ENCODE data around the gene AP2B1. TPM values are rescaled to one million over a fixed set of nuclear protein-coding genes. Genes with fewer than 3 reads are reported as not detected.

AP2B1 gene
- total RNA-seq, 2 donors from 2014 or later: 220 to 274 TPM

DNA sequence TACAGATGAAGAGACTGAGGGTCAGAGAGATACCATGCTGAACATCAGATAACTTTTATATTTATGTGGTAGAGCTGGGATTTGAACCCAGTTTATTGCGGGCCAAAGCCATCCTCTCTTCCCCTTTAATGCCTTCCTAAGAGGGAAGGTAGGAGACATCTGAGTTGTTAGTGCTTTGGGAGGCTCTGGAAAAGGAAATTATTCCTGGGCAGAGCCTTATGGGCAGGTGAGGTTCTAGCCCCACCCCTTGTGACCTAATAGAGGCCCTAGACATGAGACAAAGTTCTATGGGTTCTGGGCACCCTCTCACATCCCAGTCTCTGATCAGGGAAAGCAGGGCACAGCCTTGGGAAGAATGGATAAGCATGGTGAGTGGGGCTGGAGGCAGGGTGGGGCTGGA is 173.5 kb downstream of the AP2B1 start, which contains the start of gene C17orf50:
Gene C17orf50 (plus strand): TSS at position 301 of the 400 bp plus-strand sequence. CDS start 55 bp downstream, at position 356.
- H3K36me3 ChIP-seq: no peaks in the 10 kb centered on the region
- H3K9ac ChIP-seq (ENCODE audit: low read depth in 2 of 2, low read length in 2 of 2): no peak within 1 kb of the TSS
- no peak within 1 kb of the TSS for H3K4me3 ChIP-seq
- DNase-seq: no peak
- intact Hi-C loops (cut with DNase I): no loop called here
- no peak for TF ChIP-seq CTCF (IDR thresholded peaks at IDR 0.05)
- no peak within 1 kb of the TSS for H3K27ac ChIP-seq
- H3K4me1 ChIP-seq: peaks cover 6% of the 10 kb centered on the region
- H3K27me3 ChIP-seq: no peaks in the 10 kb centered on the region
- no peaks in the 10 kb centered on the region for H3K9me3 ChIP-seq

- Histone ChIP-seq H3K4me1 (peaks cover 6% of the 10 kb centered on the region), H3K4me3 (no peak overlapping the region), H3K9me3 (no peaks in the 10 kb centered on the region), H3K36me3 (no peaks in the 10 kb centered on the region), H3K27ac (no peak overlapping the region), H3K27me3 (no peaks in the 10 kb centered on the region), H3K9ac (ENCODE audit: low read depth in 2 of 2, low read length in 2 of 2) (no peak overlapping the region)
- intact Hi-C loops (cut with DNase I): no loop called here
- DNase-seq: no peak
- TF ChIP-seq CTCF (IDR thresholded peaks at IDR 0.05): no peak
Measured at GRCh38 chr17:35761601-35762000, 174.5 kb downstream of the AP2B1 start.

GRCh38 chr17:35763767-35764122 is 176.6 kb downstream of the AP2B1 start:
- TF ChIP-seq CTCF (IDR thresholded peaks at IDR 0.05): no peak
- intact Hi-C loops (cut with DNase I): loop anchor here (1.0 kb wide), 1 partner anchor 42 kb away; no protein-coding TSS in a partner anchor
- H3K36me3 ChIP-seq: no peaks in the 10 kb centered on the region
- H3K9me3 ChIP-seq: no peaks in the 10 kb centered on the region
- H3K9ac ChIP-seq (ENCODE audit: low read depth in 2 of 2, low read length in 2 of 2): peak overlapping the region in 1 of 2 donors; percentile 62
- H3K4me1 ChIP-seq: peaks cover 6% of the 10 kb centered on the region
- H3K4me3 ChIP-seq: peak overlapping the region; percentile 55
- H3K27me3 ChIP-seq: no peaks in the 10 kb centered on the region
- DNase-seq: no peak
- no peak overlapping the region for H3K27ac ChIP-seq

- peak overlapping the region; percentile 55 for H3K4me3 ChIP-seq
- peaks cover 6% of the 10 kb centered on the region for H3K4me1 ChIP-seq
- H3K9me3 ChIP-seq: no peaks in the 10 kb centered on the region
- intact Hi-C loops (cut with DNase I): loop anchor here (1.0 kb wide), 1 partner anchor 41 kb away; no protein-coding TSS in a partner anchor
- H3K27ac ChIP-seq: peak overlapping the region; percentile 20
- peak overlapping the region; percentile 51 to 64 for H3K9ac ChIP-seq (ENCODE audit: low read depth in 2 of 2, low read length in 2 of 2)
- TF ChIP-seq CTCF (IDR thresholded peaks at IDR 0.05): peak; percentile 93
- H3K27me3 ChIP-seq: no peaks in the 10 kb centered on the region
- DNase-seq: peak; percentile 89
- no peaks in the 10 kb centered on the region for H3K36me3 ChIP-seq
Measured at GRCh38 chr17:35764123-35764991, 177.2 kb downstream of the AP2B1 start.

- no peaks in the 10 kb centered on the region for H3K9me3 ChIP-seq
- H3K27ac ChIP-seq: no peak overlapping the region
- H3K27me3 ChIP-seq: no peaks in the 10 kb centered on the region
- H3K36me3 ChIP-seq: no peaks in the 10 kb centered on the region
- no peak for TF ChIP-seq CTCF (IDR thresholded peaks at IDR 0.05)
- intact Hi-C loops (cut with DNase I): no loop called here
- peak overlapping the region in 1 of 2 donors; percentile 51 for H3K9ac ChIP-seq (ENCODE audit: low read depth in 2 of 2, low read length in 2 of 2)
- no peak for DNase-seq
- peaks cover 6% of the 10 kb centered on the region for H3K4me1 ChIP-seq
- no peak overlapping the region for H3K4me3 ChIP-seq
Measured at GRCh38 chr17:35765086-35765710, 178.1 kb downstream of the AP2B1 start.
